Natural killer cell treated with Interleukin-12 subunit alpha and Interleukin-12 subunit beta and Interleukin-15 and Interleukin-18, amount 100 ng/mL, for 72 hours (primary cell): ENCODE measurements around the gene SUSD4. TPM values are rescaled to one million over a fixed set of nuclear protein-coding genes. Genes with fewer than 3 reads are reported as not detected.

Source experiments
- ATAC-seq, 2 donors: fragments of 150-1000 bp; cut with Tn5 transposase in 1 of 2; sonication (Bioruptor Pico), chemical (Tn5 transposase) in 1 of 2; 2 replicates each; pipeline ENCODE4 v1.10.0; 2021
- DNase-seq: peaks from one replicate; pipeline ENCODE4 v3.0.0; 2022; ENCODE audit warnings: low spot score
- H3K27ac Mint-ChIP-seq, 2 donors: 1 replicate in 1 of 2; 2 replicates in 1 of 2; pipeline ENCODE4 v1.8.0; 2022; ENCODE audit warnings: mixed read lengths in 2 of 2, mild to moderate bottlenecking in 1 of 2, moderate library complexity in 1 of 2
- H3K27me3 Mint-ChIP-seq, 2 donors: 1 replicate in 1 of 2; 2 replicates in 1 of 2; pipeline ENCODE4 v1.8.0; 2022; ENCODE audit warnings: mixed read lengths in 2 of 2
- H3K36me3 Mint-ChIP-seq: one replicate; pipeline ENCODE4 v1.8.0; 2022; ENCODE audit warnings: mixed read lengths
- H3K4me1 Mint-ChIP-seq, 2 donors: 1 replicate in 1 of 2; 2 replicates in 1 of 2; pipeline ENCODE4 v1.8.0; 2022; ENCODE audit warnings: low read depth in 2 of 2, mixed read lengths in 2 of 2, mild to moderate bottlenecking in 1 of 2
- H3K4me3 Mint-ChIP-seq: one replicate; pipeline ENCODE4 v1.8.0; 2022; ENCODE audit warnings: mixed read lengths
- H3K9me3 Mint-ChIP-seq: 2 replicates; pipeline ENCODE4 v1.8.0; 2022; ENCODE audit warnings: mixed read lengths
- total RNA-seq, 2 donors: library from RNA; stranded (reverse); gene quantifications; one replicate each; pipeline ENCODE4 v1.2.3, GENCODE V29; 2022

The SUSD4 gene
- total RNA-seq, 2 donors from 2014 or later, result not detected

DNA sequence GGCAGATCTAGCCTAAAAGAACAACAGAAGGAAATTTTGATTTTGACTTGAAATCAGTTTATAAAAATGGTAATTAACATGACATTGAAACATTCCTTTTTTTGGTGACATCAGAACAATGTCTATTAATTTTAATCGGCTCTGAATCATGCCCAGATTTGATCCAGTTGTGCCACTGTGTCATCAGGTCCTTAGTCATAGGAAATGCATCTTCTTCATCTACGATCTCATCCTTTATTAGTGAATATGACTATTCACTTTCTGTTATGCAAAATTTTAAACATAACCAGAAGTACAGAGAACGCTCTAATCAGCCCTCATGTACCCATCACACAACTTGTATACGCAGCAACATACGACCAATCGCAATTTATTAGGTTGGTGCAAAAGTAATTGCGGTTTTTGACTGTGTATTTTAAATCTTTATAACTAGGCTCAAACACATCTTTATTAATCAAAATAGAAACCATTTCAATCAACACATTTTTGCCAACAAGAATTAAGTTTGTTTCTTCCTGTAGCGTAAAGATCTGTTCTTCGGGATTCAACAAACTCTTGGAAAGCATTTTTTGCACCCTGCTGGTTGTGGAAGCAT is 180.6 kb downstream of the SUSD4 start:
- Mint-ChIP-seq H3K9me3 (no peaks in the 10 kb centered on the region), H3K27me3 (peaks cover 34 to 39% of the 10 kb centered on the region in 2 donors), H3K27ac (no peak overlapping the region), H3K4me1 (peaks cover 4 to 15% of the 10 kb centered on the region in 2 donors), H3K4me3 (no peak overlapping the region), H3K36me3 (no peaks in the 10 kb centered on the region)
- ATAC-seq (no peak), DNase-seq (no peak)

DNA sequence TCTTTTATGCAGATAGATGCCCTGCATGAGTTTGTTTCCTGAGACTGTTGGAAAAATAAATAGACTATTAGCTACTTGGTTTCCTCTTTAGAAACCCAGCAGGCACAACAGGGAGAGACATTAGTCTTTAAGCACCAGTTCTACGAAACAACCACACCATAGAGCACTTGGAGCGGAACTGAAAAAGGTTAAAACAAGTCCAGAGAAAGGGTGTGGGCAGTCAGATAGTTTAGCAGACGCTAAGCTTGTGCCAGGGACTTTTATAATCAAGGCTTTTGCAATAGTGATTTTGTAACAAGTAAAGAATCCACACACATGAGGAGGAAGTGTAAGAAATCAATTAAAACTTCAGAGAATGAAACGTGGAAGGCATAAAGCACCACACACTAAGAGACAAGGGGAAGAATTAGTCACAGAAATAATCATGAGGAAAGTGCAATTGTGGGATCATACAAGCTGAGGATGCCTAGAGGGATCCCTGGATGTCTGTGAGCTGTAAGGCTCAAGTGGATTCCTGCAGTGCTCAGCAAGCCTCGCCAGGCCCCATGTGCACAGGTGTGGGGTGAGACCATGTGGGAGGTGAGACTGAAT is 183.2 kb downstream of the SUSD4 start:
- DNase-seq (no peak), ATAC-seq (no peak)
- Mint-ChIP-seq H3K9me3 (no peaks in the 10 kb centered on the region), H3K27ac (no peak overlapping the region), H3K4me3 (no peak overlapping the region), H3K36me3 (no peaks in the 10 kb centered on the region), H3K4me1 (peaks cover 0 to 6% of the 10 kb centered on the region in 2 donors), H3K27me3 (peaks cover 38 to 41% of the 10 kb centered on the region in 2 donors)

DNA sequence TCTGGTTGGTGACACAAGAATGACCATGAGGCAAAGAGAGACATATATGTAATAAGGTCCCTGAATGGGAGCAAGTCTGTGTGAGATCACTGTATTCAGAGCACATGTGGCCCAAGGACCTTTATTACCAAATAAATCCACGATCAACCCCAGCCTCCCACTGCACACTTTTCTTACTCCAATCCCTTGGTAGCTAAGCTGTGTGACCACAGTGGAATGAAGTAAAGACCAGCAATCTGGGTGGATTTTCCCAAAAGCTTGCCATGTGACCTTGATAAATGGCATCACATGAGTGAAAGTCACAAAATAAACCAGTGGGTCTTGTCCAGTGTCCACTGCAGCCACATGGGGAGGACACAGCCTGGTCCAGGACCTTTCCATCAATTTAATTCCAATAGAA is 184.2 kb downstream of the SUSD4 start:
- ATAC-seq, result no peak
- Mint-ChIP-seq H3K9me3 (no peaks in the 10 kb centered on the region), H3K27me3 (peaks cover 38 to 41% of the 10 kb centered on the region in 2 donors), H3K4me1 (peaks cover 0 to 6% of the 10 kb centered on the region in 2 donors), H3K36me3 (no peaks in the 10 kb centered on the region), H3K4me3 (no peak overlapping the region), H3K27ac (no peak overlapping the region)
- DNase-seq, result no peak

DNA sequence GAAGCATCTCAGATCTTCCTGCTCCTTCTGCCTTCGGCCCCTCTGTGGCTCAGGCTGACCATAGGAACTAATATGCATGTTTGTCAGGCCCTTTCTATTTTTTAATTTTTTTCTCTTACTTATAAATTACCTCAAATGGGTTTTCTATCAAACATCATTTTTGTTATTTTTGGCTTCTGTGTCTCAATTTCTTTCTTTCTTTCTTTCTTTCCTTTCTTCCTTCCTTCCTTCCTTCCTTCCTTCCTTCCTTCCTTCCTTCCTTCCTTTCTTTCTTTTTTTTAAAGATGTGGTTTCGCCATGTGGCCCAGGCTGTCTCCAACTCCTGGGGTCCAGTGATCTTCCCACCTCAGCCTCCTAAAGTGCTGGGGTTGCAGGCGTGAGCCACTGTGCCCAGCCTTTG is 184.7 kb downstream of the SUSD4 start:
- H3K36me3 Mint-ChIP-seq, result no peaks in the 10 kb centered on the region
- H3K27ac Mint-ChIP-seq, result no peak overlapping the region
- peaks cover 0 to 6% of the 10 kb centered on the region in 2 donors for H3K4me1 Mint-ChIP-seq
- H3K4me3 Mint-ChIP-seq, result no peak overlapping the region
- H3K27me3 Mint-ChIP-seq, result peaks cover 38 to 41% of the 10 kb centered on the region in 2 donors
- DNase-seq (no peak), ATAC-seq (no peak)
- H3K9me3 Mint-ChIP-seq, result no peaks in the 10 kb centered on the region

DNA sequence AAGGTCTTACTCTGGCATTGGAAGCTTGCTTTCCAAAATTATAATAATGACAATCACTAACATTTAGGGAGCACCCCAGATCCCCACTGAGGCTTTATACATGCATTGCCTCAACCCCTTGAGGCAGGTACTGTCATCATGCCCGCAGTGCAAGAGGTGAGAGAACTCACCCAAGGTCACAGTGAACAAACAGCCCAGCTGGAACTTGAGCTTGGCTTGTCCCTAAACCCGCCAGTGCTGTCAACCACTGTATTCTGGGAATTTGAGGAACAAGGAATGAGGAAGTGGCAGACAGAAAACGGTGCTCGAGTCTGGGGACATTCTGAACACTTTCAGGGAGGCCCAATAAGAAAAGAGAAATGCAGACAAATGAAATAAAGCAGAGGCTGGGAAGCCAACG is 186.3 kb downstream of the SUSD4 start:
- Mint-ChIP-seq H3K9me3 (no peaks in the 10 kb centered on the region), H3K36me3 (no peaks in the 10 kb centered on the region), H3K27me3 (peaks cover 31 to 40% of the 10 kb centered on the region in 2 donors), H3K4me1 (peaks cover 0 to 6% of the 10 kb centered on the region in 2 donors), H3K27ac (no peak overlapping the region), H3K4me3 (no peak overlapping the region)
- DNase-seq (no peak), ATAC-seq (no peak)

DNA sequence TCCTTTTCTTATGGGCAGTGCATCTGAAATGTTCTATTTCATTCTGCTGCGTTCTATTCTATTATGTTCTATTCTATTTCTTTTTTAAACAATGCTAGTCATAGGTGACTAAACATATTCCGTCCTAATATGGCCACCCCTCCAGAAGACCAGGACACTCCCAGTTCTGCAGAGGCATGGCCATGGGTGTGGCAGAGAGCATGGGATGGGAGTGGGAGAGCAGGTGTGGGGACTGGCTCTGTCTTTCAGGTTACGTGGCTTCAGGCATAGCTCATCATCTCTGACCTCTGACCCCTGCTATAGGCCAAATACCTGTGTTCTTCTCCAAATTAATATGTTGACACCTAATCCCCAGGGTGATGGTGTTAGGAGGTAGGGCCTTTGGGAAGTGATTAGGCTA is 187.5 kb downstream of the SUSD4 start:
- H3K27ac Mint-ChIP-seq, result no peak overlapping the region
- ATAC-seq (no peak), DNase-seq (no peak)
- no peaks in the 10 kb centered on the region for H3K9me3 Mint-ChIP-seq
- H3K27me3 Mint-ChIP-seq, result peaks cover 25 to 30% of the 10 kb centered on the region in 2 donors
- no peaks in the 10 kb centered on the region for H3K36me3 Mint-ChIP-seq
- no peak overlapping the region for H3K4me3 Mint-ChIP-seq
- peaks cover 0 to 6% of the 10 kb centered on the region in 2 donors for H3K4me1 Mint-ChIP-seq

DNA sequence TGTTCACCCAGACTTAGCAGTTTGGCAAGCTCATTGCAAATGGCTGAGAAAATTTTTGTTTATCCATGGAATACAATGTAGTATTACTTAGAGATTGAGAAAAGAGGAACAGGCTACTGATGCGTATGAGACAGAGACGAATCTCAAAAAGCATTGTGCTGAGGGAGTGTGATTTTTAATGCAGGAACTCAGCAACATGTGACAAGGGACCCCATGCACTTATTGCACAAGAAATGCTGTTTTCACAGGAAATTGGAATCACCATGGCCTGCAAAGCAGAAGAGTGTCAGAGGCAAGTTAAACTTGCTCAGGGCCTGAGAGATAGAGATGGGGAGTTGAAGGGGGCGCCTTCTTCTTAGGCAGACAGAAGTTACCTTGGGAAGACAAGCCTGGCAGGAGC is 188.3 kb downstream of the SUSD4 start:
- no peaks in the 10 kb centered on the region for H3K36me3 Mint-ChIP-seq
- no peak for ATAC-seq
- peaks cover 0 to under 1% of the 10 kb centered on the region in 2 donors for H3K4me1 Mint-ChIP-seq
- no peaks in the 10 kb centered on the region for H3K9me3 Mint-ChIP-seq
- no peak overlapping the region for H3K4me3 Mint-ChIP-seq
- H3K27ac Mint-ChIP-seq, result no peak overlapping the region
- DNase-seq, result no peak
- peaks cover 17 to 22% of the 10 kb centered on the region in 2 donors for H3K27me3 Mint-ChIP-seq

DNA sequence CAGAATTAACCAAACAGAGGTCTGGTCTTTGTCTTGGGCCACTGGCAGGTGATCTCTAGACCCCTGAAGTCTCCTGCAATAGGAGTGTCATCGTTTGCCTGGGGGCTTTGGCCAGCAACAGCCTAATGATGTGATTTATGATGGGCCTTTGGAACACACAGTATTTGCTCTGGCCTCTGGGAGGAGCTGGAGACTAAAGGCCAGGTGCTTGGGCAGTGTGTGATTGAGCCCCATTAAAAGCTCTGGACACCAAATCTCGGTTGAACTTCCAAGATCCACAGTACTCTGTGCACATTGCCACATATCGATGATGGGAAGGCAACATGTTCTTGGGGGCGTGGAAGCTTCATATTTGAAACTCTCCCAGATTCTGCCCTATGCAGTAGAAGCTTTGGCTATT is 188.9 kb downstream of the SUSD4 start:
- H3K36me3 Mint-ChIP-seq, result no peaks in the 10 kb centered on the region

More for the DNA sequence above, 188.9 kb downstream of the SUSD4 start:
- H3K27ac Mint-ChIP-seq, result no peak overlapping the region
- no peaks in the 10 kb centered on the region for H3K4me1 Mint-ChIP-seq
- no peak for DNase-seq
- H3K4me3 Mint-ChIP-seq, result no peak overlapping the region
- peaks cover 17 to 20% of the 10 kb centered on the region in 2 donors for H3K27me3 Mint-ChIP-seq
- no peak for ATAC-seq
- peaks cover 2% of the 10 kb centered on the region for H3K9me3 Mint-ChIP-seq

Other genes starting within 250 kb of the SUSD4 start
- under 1 TPM; 0.11 to 0.38 TPM for gene TLR5, start 220.9 kb downstream of the SUSD4 start, total RNA-seq
- gene CCDC185, start 29.2 kb upstream of the SUSD4 start, total RNA-seq, result not detected